H9 (cell line): ENCODE results near the gene LRP8. TPM values are rescaled to one million over a fixed set of nuclear protein-coding genes. Genes with fewer than 3 reads are reported as not detected.

Experiments used
- DNase-seq: peaks from one replicate; pipeline ENCODE4 v3.0.0-alpha.2; 2017
- H2AFZ ChIP-seq: one replicate; pipeline ENCODE4 v1.6.1; 2013; ENCODE audit warnings: mild to moderate bottlenecking, low read length, control low read depth, moderate library complexity
- H2AK5ac ChIP-seq: 2 replicates; pipeline ENCODE4 v1.6.1; 2013; ENCODE audit warnings: low read length, control low read depth, mixed read lengths; ENCODE audit not compliant: insufficient read length
- H2BK120ac ChIP-seq: one replicate; pipeline ENCODE4 v1.6.1; 2013; ENCODE audit warnings: low read depth, mild to moderate bottlenecking, low read length, control low read depth, inconsistent platforms; ENCODE audit not compliant: poor library complexity, severe bottlenecking
- H2BK12ac ChIP-seq: 2 replicates; pipeline ENCODE4 v1.6.1; 2013; ENCODE audit warnings: low read length, control low read depth, mixed read lengths, low read depth; ENCODE audit not compliant: insufficient read length
- H2BK15ac ChIP-seq: 2 replicates; pipeline ENCODE4 v1.6.1; 2013; ENCODE audit warnings: low read depth, low read length, control low read depth
- H2BK20ac ChIP-seq: one replicate; pipeline ENCODE4 v1.6.1; 2013; ENCODE audit warnings: low read depth, mild to moderate bottlenecking, low read length, control low read depth, inconsistent platforms; ENCODE audit not compliant: poor library complexity, severe bottlenecking
- H2BK5ac ChIP-seq: 2 replicates; pipeline ENCODE4 v1.6.1; 2013; ENCODE audit warnings: low read length, control low read depth, mixed read lengths; ENCODE audit not compliant: insufficient read length
- H3K14ac ChIP-seq: 2 replicates; pipeline ENCODE4 v1.6.1; 2013; ENCODE audit warnings: low read length, control low read depth; ENCODE audit not compliant: insufficient read depth
- H3K18ac ChIP-seq: 2 replicates; pipeline ENCODE4 v1.6.1; 2013; ENCODE audit warnings: low read depth, mild to moderate bottlenecking, mixed read lengths, low read length, control low read depth; ENCODE audit not compliant: insufficient read length
- H3K23ac ChIP-seq: 2 replicates; pipeline ENCODE4 v1.6.1; 2013; ENCODE audit warnings: low read length, control low read depth, mixed read lengths, low read depth; ENCODE audit not compliant: insufficient read length
- H3K23me2 ChIP-seq: 2 replicates; pipeline ENCODE4 v1.6.1; 2013; ENCODE audit warnings: low read depth, mild to moderate bottlenecking, mixed read lengths, low read length, control low read depth; ENCODE audit not compliant: insufficient read length, poor library complexity, severe bottlenecking
- H3K27ac ChIP-seq: 2 replicates; pipeline ENCODE4 v1.5.1; 2013; ENCODE audit warnings: low read length, control low read depth, mixed read lengths, low read depth; ENCODE audit not compliant: insufficient read length
- H3K27me3 ChIP-seq: 2 replicates; pipeline ENCODE4 v1.6.1; 2013; ENCODE audit warnings: low read length, control low read depth, inconsistent platforms; ENCODE audit not compliant: insufficient read depth
- H3K4ac ChIP-seq: 2 replicates; pipeline ENCODE4 v1.6.1; 2013; ENCODE audit warnings: low read depth, mild to moderate bottlenecking, control low read depth, inconsistent platforms, low read length, moderate library complexity
- H3K4me1 ChIP-seq: 2 replicates; pipeline ENCODE4 v1.6.1; 2013; ENCODE audit warnings: low read length, control low read depth, inconsistent platforms; ENCODE audit not compliant: insufficient read depth
- H3K4me2 ChIP-seq: 2 replicates; pipeline ENCODE4 v1.6.1; 2013; ENCODE audit warnings: low read length, control low read depth, mixed read lengths; ENCODE audit not compliant: insufficient read length, insufficient read depth
- H3K56ac ChIP-seq: 2 replicates; pipeline ENCODE4 v1.6.1; 2013; ENCODE audit warnings: low read depth, mild to moderate bottlenecking, mixed read lengths, low read length, control low read depth; ENCODE audit not compliant: insufficient read length
- H3K79me1 ChIP-seq: 2 replicates; pipeline ENCODE4 v1.6.1; 2013; ENCODE audit warnings: low read depth, mild to moderate bottlenecking, moderate library complexity, low read length, control low read depth, inconsistent platforms; ENCODE audit not compliant: insufficient read depth, poor library complexity, severe bottlenecking
- H3K79me2 ChIP-seq: 2 replicates; pipeline ENCODE4 v1.6.1; 2013; ENCODE audit warnings: low read length, control low read depth, inconsistent platforms; ENCODE audit not compliant: insufficient read depth
- H3K9ac ChIP-seq: 2 replicates; pipeline ENCODE4 v1.6.1; 2013; ENCODE audit warnings: low read length, control low read depth, mixed read lengths; ENCODE audit not compliant: insufficient read length; ENCODE audit errors: extremely low read depth
- H3K9me3 ChIP-seq: one replicate; pipeline ENCODE4 v1.6.1; 2013; ENCODE audit warnings: low read depth, low read length, inconsistent platforms; ENCODE audit not compliant: control insufficient read depth
- H3T11ph ChIP-seq: one replicate; pipeline ENCODE4 v1.6.1; 2013; ENCODE audit warnings: mild to moderate bottlenecking, low read length, control low read depth, inconsistent platforms
- H4K20me1 ChIP-seq: one replicate; pipeline ENCODE4 v1.6.1; 2013; ENCODE audit not compliant: control insufficient read depth, insufficient read length, insufficient read depth
- H4K5ac ChIP-seq: 2 replicates; pipeline ENCODE4 v1.6.1; 2013; ENCODE audit warnings: low read depth, mild to moderate bottlenecking, mixed read lengths, low read length, control low read depth; ENCODE audit not compliant: insufficient read length
- H4K8ac ChIP-seq: replicated peaks from 2 replicates; pipeline ENCODE4 v1.6.1; 2013; ENCODE audit warnings: low read length, control low read depth, mixed read lengths, low read depth; ENCODE audit not compliant: insufficient read length
- H4K91ac ChIP-seq: 2 replicates; pipeline ENCODE4 v1.6.1; 2013; ENCODE audit warnings: low read depth, mild to moderate bottlenecking, moderate library complexity, mixed read lengths, low read length, control low read depth; ENCODE audit not compliant: insufficient read length
- H3K27ac Mint-ChIP-seq, 3 experiments: 2 replicates in 2 of 3; 3 replicates in 1 of 3; pipeline ENCODE4 v1.8.0; 2020 to 2021; ENCODE audit warnings: mixed read lengths in 3 of 3, mild to moderate bottlenecking in 1 of 3, moderate library complexity in 1 of 3
- H3K27me3 Mint-ChIP-seq: 2 replicates; pipeline ENCODE4 v1.8.0; 2021; ENCODE audit warnings: low read depth, mild to moderate bottlenecking, moderate library complexity, mixed read lengths
- H3K36me3 Mint-ChIP-seq, 3 experiments: 2 replicates in 2 of 3; 3 replicates in 1 of 3; pipeline ENCODE4 v1.8.0; 2020 to 2021; ENCODE audit warnings: low read depth in 3 of 3, mixed read lengths in 3 of 3; ENCODE audit not compliant: insufficient read depth in 1 of 3
- H3K4me1 Mint-ChIP-seq, 2 experiments: 2 replicates each; pipeline ENCODE4 v1.8.0; 2020; ENCODE audit warnings: mixed read lengths in 2 of 2
- H3K4me3 Mint-ChIP-seq, 2 experiments: 2 replicates in 1 of 2; 3 replicates in 1 of 2; pipeline ENCODE4 v1.8.0; 2020 to 2021; ENCODE audit warnings: mild to moderate bottlenecking in 2 of 2, mixed read lengths in 2 of 2, moderate library complexity in 1 of 2
- H3K9me3 Mint-ChIP-seq, 2 experiments: 2 replicates in 1 of 2; 3 replicates in 1 of 2; pipeline ENCODE4 v1.8.0; 2020; ENCODE audit warnings: mild to moderate bottlenecking in 2 of 2, mixed read lengths in 2 of 2, moderate library complexity in 1 of 2
- WGBS: extraction: QIAGEN DNeasy Blood & Tissue Kit; methylation state at CpG from one replicate; pipeline ENCODE4 v1.1.7; 2013; ENCODE audit warnings: missing lambda C conversion rate, low lambda C conversion rate, mixed read lengths; ENCODE audit not compliant: insufficient read length; ENCODE audit errors: extremely low coverage; 5-methylcytosine and 5-hydroxymethylcytosine counted together
- total RNA-seq: library from RNA; stranded (reverse); gene quantifications from 2 replicates; pipeline ENCODE4 v1.2.1, GENCODE V29; 2021
- TF ChIP-seq, protein P1 (sequence below): fragments of 200-600 bp; sonication (generic); conservative IDR thresholded peaks from 3 replicates; pipeline ENCODE4 v1.8.0; 2021; ENCODE audit warnings: antibody characterized with exemption, mild to moderate bottlenecking

The LRP8 gene
- total RNA-seq, 1 experiment from 2014 or later: 78.6 TPM

- Mint-ChIP-seq H3K27ac (peak overlapping the region in 2 of 3 experiments; percentile 38 to 83; a peak in 4 of 7 replicates), H3K27me3 (no peaks in the 10 kb centered on the region), H3K9me3 (no peaks in the 10 kb centered on the region), H3K4me1 (peaks cover 25 to 36% of the 10 kb centered on the region in 2 experiments), H3K36me3 (peaks cover 28 to 63% (median 38%) of the 10 kb centered on the region in 3 experiments; a peak in 6 of 7 replicates), H3K4me3 (no peak overlapping the region)
- no peak overlapping the region for H2BK15ac ChIP-seq
- WGBS: no CpG with 5 or more reads among the region's 18 CpGs
- H2BK20ac ChIP-seq: no peak overlapping the region
- no peak overlapping the region for H4K8ac ChIP-seq
- no peak overlapping the region for H2BK120ac ChIP-seq
- no peak overlapping the region for H4K5ac ChIP-seq
- H4K20me1 ChIP-seq: peaks cover 2% of the 10 kb centered on the region
- no peak overlapping the region for H3K56ac ChIP-seq
- H3K4me2 ChIP-seq: no peak overlapping the region
- no peak overlapping the region for H2BK5ac ChIP-seq
- H3T11ph ChIP-seq: no peak overlapping the region
- no peaks in the 10 kb centered on the region for H3K79me1 ChIP-seq
- no peak overlapping the region for H2AFZ ChIP-seq
- DNase-seq: no peak
- no peak overlapping the region for H3K4ac ChIP-seq
- no peak overlapping the region for H3K27ac ChIP-seq
- no peak overlapping the region for H3K18ac ChIP-seq
- no peaks in the 10 kb centered on the region for H3K79me2 ChIP-seq
- H3K27me3 ChIP-seq: no peaks in the 10 kb centered on the region
- TF ChIP-seq, protein P1, sequence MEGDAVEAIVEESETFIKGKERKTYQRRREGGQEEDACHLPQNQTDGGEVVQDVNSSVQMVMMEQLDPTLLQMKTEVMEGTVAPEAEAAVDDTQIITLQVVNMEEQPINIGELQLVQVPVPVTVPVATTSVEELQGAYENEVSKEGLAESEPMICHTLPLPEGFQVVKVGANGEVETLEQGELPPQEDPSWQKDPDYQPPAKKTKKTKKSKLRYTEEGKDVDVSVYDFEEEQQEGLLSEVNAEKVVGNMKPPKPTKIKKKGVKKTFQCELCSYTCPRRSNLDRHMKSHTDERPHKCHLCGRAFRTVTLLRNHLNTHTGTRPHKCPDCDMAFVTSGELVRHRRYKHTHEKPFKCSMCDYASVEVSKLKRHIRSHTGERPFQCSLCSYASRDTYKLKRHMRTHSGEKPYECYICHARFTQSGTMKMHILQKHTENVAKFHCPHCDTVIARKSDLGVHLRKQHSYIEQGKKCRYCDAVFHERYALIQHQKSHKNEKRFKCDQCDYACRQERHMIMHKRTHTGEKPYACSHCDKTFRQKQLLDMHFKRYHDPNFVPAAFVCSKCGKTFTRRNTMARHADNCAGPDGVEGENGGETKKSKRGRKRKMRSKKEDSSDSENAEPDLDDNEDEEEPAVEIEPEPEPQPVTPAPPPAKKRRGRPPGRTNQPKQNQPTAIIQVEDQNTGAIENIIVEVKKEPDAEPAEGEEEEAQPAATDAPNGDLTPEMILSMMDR: no peak
- no peaks in the 10 kb centered on the region for H3K9me3 ChIP-seq
- no peaks in the 10 kb centered on the region for H3K4me1 ChIP-seq
- no peak overlapping the region for H2BK12ac ChIP-seq
- H3K9ac ChIP-seq: no peak overlapping the region
- H4K91ac ChIP-seq: no peak overlapping the region
- no peaks in the 10 kb centered on the region for H3K23me2 ChIP-seq
- H3K14ac ChIP-seq: no peak overlapping the region
- H3K23ac ChIP-seq: no peak overlapping the region
- H2AK5ac ChIP-seq: no peak overlapping the region
Measured at GRCh38 chr1:53288002-53288789, 39.7 kb downstream of the LRP8 start.
